A673 (cell line): ENCODE measurements around the gene MYO1H.

Source experiments
- CTCF ChIP-seq: fragments of 300-800, 200-600 bp; sonication (generic); conservative IDR thresholded peaks from 2 replicates; pipeline ENCODE4 v1.5.1; 2017; ENCODE audit warnings: low read depth, mild to moderate bottlenecking, antibody characterized with exemption, low read length, moderate library complexity, mixed read lengths
- EZH2 ChIP-seq: fragments of 200-600 bp; sonication (generic); IDR thresholded peaks from 2 replicates; pipeline ENCODE4 v1.6.1; 2017; ENCODE audit warnings: borderline replicate concordance, low read depth, mild to moderate bottlenecking, mixed read lengths, antibody characterized with exemption, low read length; ENCODE audit not compliant: poor library complexity, severe bottlenecking

- TF ChIP-seq CTCF (no peak), EZH2 (peak; percentile 54)
Measured at GRCh38 chr12:109308534-109309380, 38.9 kb upstream of the MYO1H start, which contains the start of gene FOXN4.
